MCF 10A (cell line): Measurements from ENCODE around the gene ABCB8. TPM values are rescaled to one million over a fixed set of nuclear protein-coding genes. Genes with fewer than 3 reads are reported as not detected.

Experiments
- BruUV-seq: library from RNA; stranded (reverse); fragments of 400-500 nt; replicated peaks from 2 replicates; lab custom pipeline; 2021; lab: Mats Ljungman, UMichigan
- CTCF ChIA-PET: fragments of 300-600 bp; sonication (Branson Sonifier 250); formaldehyde crosslinking; extraction: SDS; loops from one replicate; lab custom pipeline; 2021; ENCODE audit warnings: antibody characterized with exemption, inconsistent platforms; lab: Yijun Ruan, JAX
- POLR2A ChIA-PET: fragments of 300-600, 350-650 bp; sonication (Branson Sonifier 250); formaldehyde crosslinking; extraction: SDS; loops from one replicate; lab custom pipeline; 2020; ENCODE audit warnings: antibody characterized with exemption, inconsistent platforms; lab: Yijun Ruan, JAX
- DNase-seq: peaks from one replicate; pipeline ENCODE4 v3.0.0-alpha.2; 2018; ENCODE audit not compliant: unreplicated experiment
- H3K27ac Mint-ChIP-seq: one replicate; pipeline ENCODE4 v1.8.0; 2022; ENCODE audit warnings: mild to moderate bottlenecking, low read depth, mixed read lengths; ENCODE audit not compliant: unreplicated experiment
- H3K27me3 Mint-ChIP-seq: one replicate; pipeline ENCODE4 v1.8.0; 2022; ENCODE audit warnings: mixed read lengths; ENCODE audit not compliant: insufficient read depth, unreplicated experiment
- H3K36me3 Mint-ChIP-seq: one replicate; pipeline ENCODE4 v1.8.0; 2022; ENCODE audit warnings: mild to moderate bottlenecking, moderate library complexity, mixed read lengths; ENCODE audit not compliant: insufficient read depth, unreplicated experiment
- H3K4me1 Mint-ChIP-seq: one replicate; pipeline ENCODE4 v1.8.0; 2022; ENCODE audit warnings: mixed read lengths; ENCODE audit not compliant: insufficient read depth, unreplicated experiment
- H3K4me3 Mint-ChIP-seq: one replicate; pipeline ENCODE4 v1.8.0; 2022; ENCODE audit warnings: mild to moderate bottlenecking, moderate library complexity, mixed read lengths; ENCODE audit not compliant: unreplicated experiment
- H3K9me3 Mint-ChIP-seq: one replicate; pipeline ENCODE4 v1.8.0; 2022; ENCODE audit warnings: mixed read lengths; ENCODE audit not compliant: unreplicated experiment
- CTCF ChIP-seq: fragments of 200-600 bp; IDR thresholded peaks from one replicate; pipeline ENCODE4 v1.8.0; 2022; ENCODE audit warnings: antibody characterized with exemption, mild to moderate bottlenecking; ENCODE audit not compliant: unreplicated experiment
- intact Hi-C: fragments of 100-400 bp; cut with micrococcal nuclease; formaldehyde crosslinking; loops from 2 replicates; pipeline ENCODE4 v1.14.1; 2022
- total RNA-seq: library from RNA; stranded (reverse); gene quantifications from 2 replicates; pipeline ENCODE4 v1.2.3, GENCODE V29; 2022

The ABCB8 gene
- total RNA-seq, 1 experiment from 2014 or later: 73.4 TPM

GRCh38 chr7:151057989-151058780 is 29.9 kb downstream of the ABCB8 start:
- H3K27me3 Mint-ChIP-seq: no peaks in the 10 kb centered on the region
- ChIA-PET CTCF (interaction anchor here (0.6 to 3.3 kb wide), 5 partner anchors 8 to 179 kb away, joined by 3 to 21 read pairs (median 4); no protein-coding TSS in a partner anchor), POLR2A (interaction anchor here (0.9 to 8.4 kb wide), 7 partner anchors 10 to 58 kb away, joined by 3 to 151 read pairs (median 6); partner anchors contain the start of genes ABCB8, AGAP3, FASTK and TMUB1)
- H3K27ac Mint-ChIP-seq: peak overlapping the region; percentile 87
- H3K9me3 Mint-ChIP-seq: no peaks in the 10 kb centered on the region
- H3K4me1 Mint-ChIP-seq: peaks cover 34% of the 10 kb centered on the region
- TSS peak; percentile 63 for BruUV-seq
- intact Hi-C loops: loop anchor here (1.0 kb wide), 3 partner anchors 29 to 53 kb away; partner anchors contain the start of gene ABCB8
- peak overlapping the region; percentile 97 for H3K4me3 Mint-ChIP-seq
- DNase-seq: peak; percentile 99
- no peak for TF ChIP-seq CTCF
- H3K36me3 Mint-ChIP-seq: peaks cover 8% of the 10 kb centered on the region

GRCh38 chr7:151058781-151059366 is 30.6 kb downstream of the ABCB8 start:
- no peaks in the 10 kb centered on the region for H3K9me3 Mint-ChIP-seq
- no peaks in the 10 kb centered on the region for H3K27me3 Mint-ChIP-seq
- intact Hi-C loops: loop anchor here (1.0 kb wide), 4 partner anchors 21 to 52 kb away; partner anchors contain the start of genes ABCB8 and FASTK
- ChIA-PET POLR2A (interaction anchor here (1.1 to 8.4 kb wide), 5 partner anchors 12 to 54 kb away, joined by 4 to 151 read pairs (median 42); partner anchors contain the start of genes ABCB8, AGAP3, FASTK and TMUB1), CTCF (interaction anchor here (0.7 to 3.3 kb wide), 3 partner anchors 26 to 53 kb away, joined by 3 to 21 read pairs (median 11); no protein-coding TSS in a partner anchor)
- H3K4me1 Mint-ChIP-seq: peaks cover 38% of the 10 kb centered on the region
- peak; percentile 22 for DNase-seq
- no peak for TF ChIP-seq CTCF
- peak overlapping the region; percentile 87 for H3K27ac Mint-ChIP-seq
- peak overlapping the region; percentile 97 for H3K4me3 Mint-ChIP-seq
- BruUV-seq: no TSS peak
- peaks cover 15% of the 10 kb centered on the region for H3K36me3 Mint-ChIP-seq

- Mint-ChIP-seq H3K9me3 (no peaks in the 10 kb centered on the region), H3K27ac (peak within 1 kb of the TSS; percentile 87), H3K4me3 (peak within 1 kb of the TSS; percentile 97), H3K4me1 (peaks cover 38% of the 10 kb centered on the region), H3K27me3 (no peaks in the 10 kb centered on the region), H3K36me3 (peaks cover 20% of the 10 kb centered on the region)
- ChIA-PET POLR2A (interaction anchor here (1.8 to 8.4 kb wide), 4 partner anchors 13 to 53 kb away, joined by 6 to 151 read pairs (median 61); partner anchors contain the start of genes ABCB8, AGAP3, FASTK and TMUB1), CTCF (interaction anchor here (0.6 to 4.6 kb wide), 8 partner anchors 18 to 84 kb away, joined by 3 to 42 read pairs (median 4); no protein-coding TSS in a partner anchor)
- intact Hi-C loops: loop anchor here (1.0 kb wide), 1 partner anchor 21 kb away; the partner anchor contains the start of gene FASTK
- no TSS peak for BruUV-seq
- peak; percentile 54 for TF ChIP-seq CTCF
- peak; percentile 70 for DNase-seq
These were observed 31.3 kb downstream of the ABCB8 start, which contains the start of gene SLC4A2 for GRCh38 chr7:151059367-151060112. SLC4A2 (plus strand) TSS chr7:151059589; CDS start chr7:151061988, 2,399 bp downstream.
